K562 (cell line): ENCODE results near the gene TFRC. TPM values are rescaled to one million over a fixed set of nuclear protein-coding genes. Genes with fewer than 3 reads are reported as not detected.

Experiments used
- CSDE1 ChIP-seq, 2 experiments: fragments of 450-650 bp; IDR thresholded peaks; 2 replicates each; pipeline ENCODE4 v1.6.1; 2016; ENCODE audit warnings: mild to moderate bottlenecking in 1 of 2
- DMBX1 ChIP-seq: fragments of 250-450 bp; sonication (Bioruptor Pico); IDR thresholded peaks from 2 replicates; pipeline ENCODE4 v1.8.0; 2022; ENCODE audit warnings: inconsistent platforms, mild to moderate bottlenecking, moderate library complexity, borderline replicate concordance
- IRF2 ChIP-seq: sonication (generic); formaldehyde crosslinking; IDR thresholded peaks from 2 replicates; pipeline ENCODE4 v1.8.1; 2022; ENCODE audit warnings: mild to moderate bottlenecking, missing genetic modification reagents
- MEIS2 ChIP-seq: fragments of 450-650 bp; IDR thresholded peaks from 2 replicates; pipeline ENCODE4 v1.6.1; 2014; ENCODE audit warnings: mild to moderate bottlenecking; ENCODE audit not compliant: partially characterized antibody
- NR2C1 ChIP-seq, 2 experiments: fragments of 450-650 bp; IDR thresholded peaks; 2 replicates each; pipeline ENCODE4 v1.6.1; 2017; ENCODE audit warnings: mild to moderate bottlenecking in 2 of 2, antibody characterized with exemption in 1 of 2, inconsistent platforms in 1 of 2, missing compliant biosample characterization in 1 of 2, missing genetic modification characterization in 1 of 2
- RBFOX2 ChIP-seq: fragments of 200-400 bp; formaldehyde crosslinking; IDR thresholded peaks from 2 replicates; pipeline ENCODE4 v1.6.1; 2017; ENCODE audit warnings: low read depth, mild to moderate bottlenecking, low read length, moderate library complexity
- RHOXF2B ChIP-seq: fragments of 250-450 bp; sonication (Bioruptor Pico); conservative IDR thresholded peaks from 2 replicates; pipeline ENCODE4 v1.5.1; 2021
- SMAD4 ChIP-seq: fragments of 250-450 bp; sonication (Bioruptor Pico); conservative IDR thresholded peaks from 2 replicates; pipeline ENCODE4 v1.8.0; 2021; ENCODE audit warnings: inconsistent platforms, mild to moderate bottlenecking, moderate library complexity
- SNRNP70 ChIP-seq: fragments of 200-400 bp; formaldehyde crosslinking; optimal IDR thresholded peaks from 2 replicates; pipeline ENCODE3; 2017; ENCODE audit warnings: low read depth, low read length
- ZNF444 ChIP-seq: fragments of 250-450 bp; sonication (Bioruptor Pico); IDR thresholded peaks from 2 replicates; pipeline ENCODE4 v1.4.0; 2020; ENCODE audit warnings: mild to moderate bottlenecking, moderate library complexity
- ZNF77 ChIP-seq: fragments of 250-450 bp; sonication (Bioruptor Pico); IDR thresholded peaks from 2 replicates; pipeline ENCODE4 v1.5.0; 2020
- polyA plus RNA-seq, 8 experiments: library from polyadenylated mRNA; depleted of rRNA in 4 of 8; stranded (reverse) in 5 of 8; unstranded in 3 of 8; fragments of >200 nt; fragmentation: Nextera tagmentation in 2 of 8; fragmentation: Illumina TruSeq in 1 of 8; extraction: Ambion mirVana in 2 of 8; extraction: Trizol in 1 of 8; gene quantifications; 2 replicates each; pipeline versions ENCODE4 v1.2.1 to v1.2.3, GENCODE V29; 2011 to 2014; ENCODE audit warnings: inconsistent platforms in 1 of 8, missing spikeins in 1 of 8
- total RNA-seq, 7 experiments: library from RNA; depleted of rRNA in 6 of 7; stranded (reverse); fragments of >200 nt in 6 of 7; fragmentation: Illumina TruSeq in 2 of 7; extraction: Trizol in 2 of 7; gene quantifications; 2 replicates each; pipeline versions ENCODE4 v1.2.1 to v1.2.3, GENCODE V29; 2011 to 2021; ENCODE audit warnings: low replicate concordance in 1 of 7
- TF ChIP-seq, protein P1 (sequence below): fragments of 450-650 bp; IDR thresholded peaks from 2 replicates; pipeline ENCODE4 v1.6.1; 2016; ENCODE audit warnings: mild to moderate bottlenecking, moderate library complexity
- TF ChIP-seq, protein P2 (sequence below): sonication (generic); formaldehyde crosslinking; IDR thresholded peaks from 2 replicates; pipeline ENCODE4 v1.8.1; 2023; ENCODE audit warnings: mild to moderate bottlenecking, missing genetic modification reagents, moderate library complexity
- TF ChIP-seq, protein P3 (sequence below): fragments of 450-650 bp; formaldehyde crosslinking; IDR thresholded peaks from 2 replicates; pipeline ENCODE4 v1.4.0; 2022; ENCODE audit warnings: mild to moderate bottlenecking, moderate library complexity

TFRC gene
- total and polyA plus RNA-seq, 9 of the 15 experiments (the other 6 are each of a cell fraction or from before 2014, with no cell fraction given) = 149 to 679 (median 332) TPM

DNA sequence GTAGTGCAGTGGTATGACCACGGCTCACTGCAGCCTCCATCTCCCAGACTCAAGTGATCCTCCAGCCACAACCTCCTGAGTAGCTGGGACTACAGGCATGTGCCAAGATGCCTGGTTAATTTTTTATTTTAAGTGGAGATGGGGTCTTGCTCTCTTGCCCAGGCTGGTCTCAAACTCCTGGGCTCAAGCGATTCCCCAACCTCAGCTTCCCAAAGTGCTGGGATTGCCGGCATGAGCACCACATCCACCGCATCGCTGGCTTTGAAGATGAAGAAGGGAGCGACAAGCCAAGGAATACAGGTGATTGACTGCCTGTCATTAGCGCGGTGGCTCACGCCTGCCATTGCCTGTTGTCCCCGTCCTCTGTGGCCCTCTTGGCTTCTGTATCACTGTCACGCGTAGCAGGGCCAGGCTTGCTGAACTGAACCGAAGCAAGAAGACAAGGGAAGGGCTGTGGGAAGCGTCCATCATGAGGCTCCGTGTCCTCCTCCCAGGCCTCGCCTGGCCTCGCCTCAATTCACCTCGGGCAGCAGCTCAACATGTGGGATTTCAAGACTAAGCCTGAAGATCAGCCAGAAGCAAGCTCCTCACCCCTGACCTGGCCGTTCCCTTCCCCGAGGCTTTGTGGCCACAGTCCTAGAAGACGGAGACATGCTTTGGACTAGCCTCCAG, 46.4 kb upstream of the TFRC start (continued):
- TF ChIP-seq, protein P1, sequence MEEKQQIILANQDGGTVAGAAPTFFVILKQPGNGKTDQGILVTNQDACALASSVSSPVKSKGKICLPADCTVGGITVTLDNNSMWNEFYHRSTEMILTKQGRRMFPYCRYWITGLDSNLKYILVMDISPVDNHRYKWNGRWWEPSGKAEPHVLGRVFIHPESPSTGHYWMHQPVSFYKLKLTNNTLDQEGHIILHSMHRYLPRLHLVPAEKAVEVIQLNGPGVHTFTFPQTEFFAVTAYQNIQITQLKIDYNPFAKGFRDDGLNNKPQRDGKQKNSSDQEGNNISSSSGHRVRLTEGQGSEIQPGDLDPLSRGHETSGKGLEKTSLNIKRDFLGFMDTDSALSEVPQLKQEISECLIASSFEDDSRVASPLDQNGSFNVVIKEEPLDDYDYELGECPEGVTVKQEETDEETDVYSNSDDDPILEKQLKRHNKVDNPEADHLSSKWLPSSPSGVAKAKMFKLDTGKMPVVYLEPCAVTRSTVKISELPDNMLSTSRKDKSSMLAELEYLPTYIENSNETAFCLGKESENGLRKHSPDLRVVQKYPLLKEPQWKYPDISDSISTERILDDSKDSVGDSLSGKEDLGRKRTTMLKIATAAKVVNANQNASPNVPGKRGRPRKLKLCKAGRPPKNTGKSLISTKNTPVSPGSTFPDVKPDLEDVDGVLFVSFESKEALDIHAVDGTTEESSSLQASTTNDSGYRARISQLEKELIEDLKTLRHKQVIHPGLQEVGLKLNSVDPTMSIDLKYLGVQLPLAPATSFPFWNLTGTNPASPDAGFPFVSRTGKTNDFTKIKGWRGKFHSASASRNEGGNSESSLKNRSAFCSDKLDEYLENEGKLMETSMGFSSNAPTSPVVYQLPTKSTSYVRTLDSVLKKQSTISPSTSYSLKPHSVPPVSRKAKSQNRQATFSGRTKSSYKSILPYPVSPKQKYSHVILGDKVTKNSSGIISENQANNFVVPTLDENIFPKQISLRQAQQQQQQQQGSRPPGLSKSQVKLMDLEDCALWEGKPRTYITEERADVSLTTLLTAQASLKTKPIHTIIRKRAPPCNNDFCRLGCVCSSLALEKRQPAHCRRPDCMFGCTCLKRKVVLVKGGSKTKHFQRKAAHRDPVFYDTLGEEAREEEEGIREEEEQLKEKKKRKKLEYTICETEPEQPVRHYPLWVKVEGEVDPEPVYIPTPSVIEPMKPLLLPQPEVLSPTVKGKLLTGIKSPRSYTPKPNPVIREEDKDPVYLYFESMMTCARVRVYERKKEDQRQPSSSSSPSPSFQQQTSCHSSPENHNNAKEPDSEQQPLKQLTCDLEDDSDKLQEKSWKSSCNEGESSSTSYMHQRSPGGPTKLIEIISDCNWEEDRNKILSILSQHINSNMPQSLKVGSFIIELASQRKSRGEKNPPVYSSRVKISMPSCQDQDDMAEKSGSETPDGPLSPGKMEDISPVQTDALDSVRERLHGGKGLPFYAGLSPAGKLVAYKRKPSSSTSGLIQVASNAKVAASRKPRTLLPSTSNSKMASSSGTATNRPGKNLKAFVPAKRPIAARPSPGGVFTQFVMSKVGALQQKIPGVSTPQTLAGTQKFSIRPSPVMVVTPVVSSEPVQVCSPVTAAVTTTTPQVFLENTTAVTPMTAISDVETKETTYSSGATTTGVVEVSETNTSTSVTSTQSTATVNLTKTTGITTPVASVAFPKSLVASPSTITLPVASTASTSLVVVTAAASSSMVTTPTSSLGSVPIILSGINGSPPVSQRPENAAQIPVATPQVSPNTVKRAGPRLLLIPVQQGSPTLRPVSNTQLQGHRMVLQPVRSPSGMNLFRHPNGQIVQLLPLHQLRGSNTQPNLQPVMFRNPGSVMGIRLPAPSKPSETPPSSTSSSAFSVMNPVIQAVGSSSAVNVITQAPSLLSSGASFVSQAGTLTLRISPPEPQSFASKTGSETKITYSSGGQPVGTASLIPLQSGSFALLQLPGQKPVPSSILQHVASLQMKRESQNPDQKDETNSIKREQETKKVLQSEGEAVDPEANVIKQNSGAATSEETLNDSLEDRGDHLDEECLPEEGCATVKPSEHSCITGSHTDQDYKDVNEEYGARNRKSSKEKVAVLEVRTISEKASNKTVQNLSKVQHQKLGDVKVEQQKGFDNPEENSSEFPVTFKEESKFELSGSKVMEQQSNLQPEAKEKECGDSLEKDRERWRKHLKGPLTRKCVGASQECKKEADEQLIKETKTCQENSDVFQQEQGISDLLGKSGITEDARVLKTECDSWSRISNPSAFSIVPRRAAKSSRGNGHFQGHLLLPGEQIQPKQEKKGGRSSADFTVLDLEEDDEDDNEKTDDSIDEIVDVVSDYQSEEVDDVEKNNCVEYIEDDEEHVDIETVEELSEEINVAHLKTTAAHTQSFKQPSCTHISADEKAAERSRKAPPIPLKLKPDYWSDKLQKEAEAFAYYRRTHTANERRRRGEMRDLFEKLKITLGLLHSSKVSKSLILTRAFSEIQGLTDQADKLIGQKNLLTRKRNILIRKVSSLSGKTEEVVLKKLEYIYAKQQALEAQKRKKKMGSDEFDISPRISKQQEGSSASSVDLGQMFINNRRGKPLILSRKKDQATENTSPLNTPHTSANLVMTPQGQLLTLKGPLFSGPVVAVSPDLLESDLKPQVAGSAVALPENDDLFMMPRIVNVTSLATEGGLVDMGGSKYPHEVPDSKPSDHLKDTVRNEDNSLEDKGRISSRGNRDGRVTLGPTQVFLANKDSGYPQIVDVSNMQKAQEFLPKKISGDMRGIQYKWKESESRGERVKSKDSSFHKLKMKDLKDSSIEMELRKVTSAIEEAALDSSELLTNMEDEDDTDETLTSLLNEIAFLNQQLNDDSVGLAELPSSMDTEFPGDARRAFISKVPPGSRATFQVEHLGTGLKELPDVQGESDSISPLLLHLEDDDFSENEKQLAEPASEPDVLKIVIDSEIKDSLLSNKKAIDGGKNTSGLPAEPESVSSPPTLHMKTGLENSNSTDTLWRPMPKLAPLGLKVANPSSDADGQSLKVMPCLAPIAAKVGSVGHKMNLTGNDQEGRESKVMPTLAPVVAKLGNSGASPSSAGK = peak; percentile 59
- TF ChIP-seq, protein P2, sequence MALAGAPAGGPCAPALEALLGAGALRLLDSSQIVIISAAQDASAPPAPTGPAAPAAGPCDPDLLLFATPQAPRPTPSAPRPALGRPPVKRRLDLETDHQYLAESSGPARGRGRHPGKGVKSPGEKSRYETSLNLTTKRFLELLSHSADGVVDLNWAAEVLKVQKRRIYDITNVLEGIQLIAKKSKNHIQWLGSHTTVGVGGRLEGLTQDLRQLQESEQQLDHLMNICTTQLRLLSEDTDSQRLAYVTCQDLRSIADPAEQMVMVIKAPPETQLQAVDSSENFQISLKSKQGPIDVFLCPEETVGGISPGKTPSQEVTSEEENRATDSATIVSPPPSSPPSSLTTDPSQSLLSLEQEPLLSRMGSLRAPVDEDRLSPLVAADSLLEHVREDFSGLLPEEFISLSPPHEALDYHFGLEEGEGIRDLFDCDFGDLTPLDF = no peak
- TF ChIP-seq DMBX1 (CRISPR knock-in tag) = 0 out of 2 replicates have a peak, but pooled peaks have one; percentile 71
- TF ChIP-seq RHOXF2B = no peak
- no peak for TF ChIP-seq NR2C1 (IDR thresholded peaks at IDR 0.05)
- TF ChIP-seq NR2C1 (tag; IDR thresholded peaks at IDR 0.05) = 0 out of 2 replicates have a peak, but pooled peaks have one; percentile 9
- no peak for TF ChIP-seq ZNF77 (CRISPR knock-in tag)
- TF ChIP-seq MEIS2 = peak; percentile 70
- TF ChIP-seq IRF2 (CRISPR knock-in tag) = no peak
- TF ChIP-seq SMAD4 (CRISPR knock-in tag) = peak; percentile 37
- TF ChIP-seq, protein P3, sequence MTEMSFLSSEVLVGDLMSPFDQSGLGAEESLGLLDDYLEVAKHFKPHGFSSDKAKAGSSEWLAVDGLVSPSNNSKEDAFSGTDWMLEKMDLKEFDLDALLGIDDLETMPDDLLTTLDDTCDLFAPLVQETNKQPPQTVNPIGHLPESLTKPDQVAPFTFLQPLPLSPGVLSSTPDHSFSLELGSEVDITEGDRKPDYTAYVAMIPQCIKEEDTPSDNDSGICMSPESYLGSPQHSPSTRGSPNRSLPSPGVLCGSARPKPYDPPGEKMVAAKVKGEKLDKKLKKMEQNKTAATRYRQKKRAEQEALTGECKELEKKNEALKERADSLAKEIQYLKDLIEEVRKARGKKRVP (CRISPR knock-in tag) = no peak
- TF ChIP-seq CSDE1 (IDR thresholded peaks at IDR 0.05) = no peak
- peak; percentile 7 for TF ChIP-seq SNRNP70
- no peak for TF ChIP-seq ZNF444 (CRISPR knock-in tag)
- 0 out of 2 replicates have a peak, but pooled peaks have one; percentile 29 for TF ChIP-seq RBFOX2
